HepG2 (cell line): Measurements from ENCODE around the gene GANC. TPM values are rescaled to one million over a fixed set of nuclear protein-coding genes. Genes with fewer than 3 reads are reported as not detected.

Experiments used
- AKNA ChIP-seq: sonication (generic); formaldehyde crosslinking; IDR thresholded peaks from 2 replicates; pipeline ENCODE4 v1.4.0; 2020; ENCODE audit warnings: missing genetic modification reagents, borderline replicate concordance
- BHLHE40 ChIP-seq: IDR thresholded peaks from 2 replicates; pipeline ENCODE4 v1.6.1; 2011; ENCODE audit warnings: low read length, improper control_type of control experiment
- ELF1 ChIP-seq: sonication (generic); formaldehyde crosslinking; IDR thresholded peaks from 2 replicates; pipeline ENCODE4 v1.4.0; 2020; ENCODE audit warnings: missing genetic modification reagents
- NFYC ChIP-seq: IDR thresholded peaks from 2 replicates; pipeline ENCODE4 v1.6.1; 2016; ENCODE audit warnings: missing genetic modification reagents, missing compliant biosample characterization
- NONO ChIP-seq, 2 experiments: fragments of 450-650 bp in 1 of 2; sonication (generic) in 1 of 2; formaldehyde crosslinking in 1 of 2; IDR thresholded peaks in 1 of 2; conservative IDR thresholded peaks in 1 of 2; 2 replicates each; pipeline versions ENCODE4 v1.6.1 to v1.8.0; 2017 to 2022; ENCODE audit warnings: mild to moderate bottlenecking in 1 of 2, missing genetic modification reagents in 1 of 2, moderate library complexity in 1 of 2
- NRL ChIP-seq: sonication (generic); formaldehyde crosslinking; IDR thresholded peaks from 2 replicates; pipeline ENCODE4 v1.5.0; 2020; ENCODE audit warnings: missing genetic modification reagents, mild to moderate bottlenecking, moderate library complexity, borderline replicate concordance
- PHF21A ChIP-seq: sonication (generic); formaldehyde crosslinking; IDR thresholded peaks from 2 replicates; pipeline ENCODE4 v1.5.0; 2020; ENCODE audit warnings: mild to moderate bottlenecking, missing genetic modification reagents
- PHF8 ChIP-seq: sonication (generic); formaldehyde crosslinking; IDR thresholded peaks from 2 replicates; pipeline ENCODE4 v1.5.0; 2020; ENCODE audit warnings: missing genetic modification reagents
- SIN3A ChIP-seq: IDR thresholded peaks from 2 replicates; pipeline ENCODE4 v1.6.1; 2011; ENCODE audit warnings: low read depth, mild to moderate bottlenecking, control low read depth, low read length, borderline replicate concordance
- TFDP1 ChIP-seq: IDR thresholded peaks from 2 replicates; pipeline ENCODE4 v1.6.1; 2016; ENCODE audit warnings: missing compliant biosample characterization, missing genetic modification reagents, borderline replicate concordance
- ZFP82 ChIP-seq: sonication (generic); formaldehyde crosslinking; IDR thresholded peaks from 2 replicates; pipeline ENCODE4 v1.5.1; 2020; ENCODE audit warnings: mild to moderate bottlenecking, missing genetic modification reagents, borderline replicate concordance
- ZKSCAN8 ChIP-seq: IDR thresholded peaks from 2 replicates; pipeline ENCODE4 v1.6.1; 2016; ENCODE audit warnings: borderline replicate concordance, missing genetic modification reagents, missing compliant biosample characterization
- ZNF124 ChIP-seq: sonication (generic); formaldehyde crosslinking; IDR thresholded peaks from 2 replicates; pipeline ENCODE4 v1.4.0; 2020; ENCODE audit warnings: missing genetic modification reagents
- ZNF292 ChIP-seq: sonication (generic); formaldehyde crosslinking; IDR thresholded peaks from 2 replicates; pipeline ENCODE4 v1.8.1; 2022; ENCODE audit warnings: mild to moderate bottlenecking, low read depth, missing genetic modification reagents, borderline replicate concordance
- ZNF501 ChIP-seq: sonication (generic); formaldehyde crosslinking; IDR thresholded peaks from 2 replicates; pipeline ENCODE4 v1.5.1; 2020; ENCODE audit warnings: mild to moderate bottlenecking, moderate library complexity, missing genetic modification reagents
- ZNF543 ChIP-seq: sonication (generic); formaldehyde crosslinking; IDR thresholded peaks from 2 replicates; pipeline ENCODE4 v1.4.0; 2020; ENCODE audit warnings: mild to moderate bottlenecking, missing genetic modification reagents
- ZNF883 ChIP-seq: sonication (generic); formaldehyde crosslinking; IDR thresholded peaks from 2 replicates; pipeline ENCODE4 v1.5.1; 2020; ENCODE audit warnings: mild to moderate bottlenecking, missing genetic modification reagents; ENCODE audit errors: not compliant biosample characterization
- polyA plus RNA-seq, 8 experiments: library from polyadenylated mRNA; depleted of rRNA in 3 of 8; stranded (reverse) in 7 of 8; unstranded in 1 of 8; fragments of >200 nt; fragmentation: Illumina TruSeq in 4 of 8; extraction: Trizol in 4 of 8; gene quantifications; 2 replicates each; pipeline versions ENCODE4 v1.2.1 to v1.2.3, GENCODE V29; 2011 to 2016; ENCODE audit warnings: low read depth in 4 of 8, missing spikeins in 1 of 8, mixed read lengths in 1 of 8; ENCODE audit not compliant: insufficient read depth in 1 of 8
- total RNA-seq, 5 experiments: library from RNA; depleted of rRNA; stranded (reverse); fragments of >200 nt; fragmentation: Illumina TruSeq; extraction: Trizol; gene quantifications; 2 replicates each; pipeline ENCODE4 v1.2.3, GENCODE V29; 2016; ENCODE audit warnings: low read depth in 1 of 5
- TF ChIP-seq, protein P1 (sequence below): sonication (generic); formaldehyde crosslinking; IDR thresholded peaks from 2 replicates; pipeline ENCODE4 v1.4.0; 2020; ENCODE audit warnings: mild to moderate bottlenecking, missing genetic modification reagents, borderline replicate concordance

Gene GANC
- total and polyA plus RNA-seq, 2 of the 13 experiments (the other 11 are each of a cell fraction or from before 2014, with no cell fraction given), result 17.0 to 21.0 TPM

GRCh38 chr15:42392309-42393024 is 119.5 kb downstream of the GANC start (continued):
- TF ChIP-seq ELF1 (CRISPR knock-in tag), result peak; percentile 63; the same call in 1 of the 2 replicates
- peak; percentile 59; the same call in 1 of the 2 replicates for TF ChIP-seq BHLHE40
- no peak for TF ChIP-seq AKNA (CRISPR knock-in tag)
- 0 out of 2 replicates have a peak, but pooled peaks have one; percentile 32 for TF ChIP-seq TFDP1 (CRISPR knock-in tag)
- peak; percentile 48; the same call in 1 of the 2 replicates for TF ChIP-seq ZFP82 (CRISPR knock-in tag)
- TF ChIP-seq, protein P1, sequence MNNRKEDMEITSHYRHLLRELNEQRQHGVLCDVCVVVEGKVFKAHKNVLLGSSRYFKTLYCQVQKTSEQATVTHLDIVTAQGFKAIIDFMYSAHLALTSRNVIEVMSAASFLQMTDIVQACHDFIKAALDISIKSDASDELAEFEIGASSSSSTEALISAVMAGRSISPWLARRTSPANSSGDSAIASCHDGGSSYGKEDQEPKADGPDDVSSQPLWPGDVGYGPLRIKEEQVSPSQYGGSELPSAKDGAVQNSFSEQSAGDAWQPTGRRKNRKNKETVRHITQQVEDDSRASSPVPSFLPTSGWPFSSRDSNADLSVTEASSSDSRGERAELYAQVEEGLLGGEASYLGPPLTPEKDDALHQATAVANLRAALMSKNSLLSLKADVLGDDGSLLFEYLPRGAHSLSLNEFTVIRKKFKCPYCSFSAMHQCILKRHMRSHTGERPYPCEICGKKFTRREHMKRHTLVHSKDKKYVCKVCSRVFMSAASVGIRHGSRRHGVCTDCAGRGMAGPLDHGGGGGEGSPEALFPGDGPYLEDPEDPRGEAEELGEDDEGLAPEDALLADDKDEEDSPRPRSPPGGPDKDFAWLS (CRISPR knock-in tag), result 0 out of 2 replicates have a peak, but pooled peaks have one; percentile 61
- TF ChIP-seq ZNF124 (CRISPR knock-in tag), result peak; percentile 43
- 0 out of 2 replicates have a peak, but pooled peaks have one; percentile 45 for TF ChIP-seq ZKSCAN8
- TF ChIP-seq ZNF543 (CRISPR knock-in tag), result peak; percentile 29; the same call in 1 of the 2 replicates
- peak; percentile 59 for TF ChIP-seq PHF8 (CRISPR knock-in tag)
- TF ChIP-seq ZNF883, result peak; percentile 54
- TF ChIP-seq ZNF292 (CRISPR knock-in tag), result 0 out of 2 replicates have a peak, but pooled peaks have one; percentile 50
- TF ChIP-seq PHF21A (CRISPR knock-in tag), result peak; percentile 99
- TF ChIP-seq ZNF501 (CRISPR knock-in tag), result peak; percentile 68; the same call in 1 of the 2 replicates
- 0 out of 2 replicates have a peak, but pooled peaks have one; percentile 55 for TF ChIP-seq SIN3A
- peak; percentile 61; the same call in 1 of the 2 replicates for TF ChIP-seq NRL (CRISPR knock-in tag)
- peak; percentile 69 for TF ChIP-seq NFYC
- no peak for TF ChIP-seq NONO (IDR thresholded peaks at IDR 0.05)
- TF ChIP-seq NONO (CRISPR knock-in tag; conservative IDR thresholded peaks at IDR 0.05), result peak; percentile 80
